HFFc6 (cell line): ENCODE measurements around the gene LSS. TPM values are rescaled to one million over a fixed set of nuclear protein-coding genes. Genes with fewer than 3 reads are reported as not detected.

Source experiments
- DNase-seq: peaks from one replicate; pipeline ENCODE4 v3.0.0-alpha.2; 2018
- H3K27ac Mint-ChIP-seq: 2 replicates; pipeline ENCODE4 v1.8.0; 2020; ENCODE audit warnings: mild to moderate bottlenecking, mixed read lengths
- H3K27me3 Mint-ChIP-seq: 2 replicates; pipeline ENCODE4 v1.8.0; 2021; ENCODE audit warnings: mild to moderate bottlenecking, moderate library complexity, mixed read lengths; ENCODE audit not compliant: insufficient read depth
- H3K36me3 Mint-ChIP-seq: 2 replicates; pipeline ENCODE4 v1.8.0; 2021; ENCODE audit warnings: low read depth, mixed read lengths
- H3K4me1 Mint-ChIP-seq: 2 replicates; pipeline ENCODE4 v1.8.0; 2020; ENCODE audit warnings: low read depth, mixed read lengths
- H3K4me3 Mint-ChIP-seq: 2 replicates; pipeline ENCODE4 v1.8.0; 2020; ENCODE audit warnings: mild to moderate bottlenecking, moderate library complexity, mixed read lengths
- H3K9me3 Mint-ChIP-seq: 2 replicates; pipeline ENCODE4 v1.8.0; 2020; ENCODE audit warnings: mild to moderate bottlenecking, mixed read lengths
- CTCF ChIP-seq: fragments of 200-600 bp; sonication (generic); IDR thresholded peaks from 2 replicates; pipeline ENCODE4 v1.5.0; 2021; ENCODE audit warnings: antibody characterized with exemption, mild to moderate bottlenecking
- total RNA-seq, 6 experiments: library from RNA; stranded (reverse); fragmentation: NEBNext Ultra II Directional; extraction: Animal tissue kit (Norgen Biotek cat#: 25700); gene quantifications; 2 replicates in 1 of 6; 3 replicates in 5 of 6; pipeline ENCODE4 v1.2.3, GENCODE V29; 2021

Gene LSS
- total RNA-seq, 6 experiments from 2014 or later = 47.9 to 61.3 (median 50.6) TPM

- H3K4me1 Mint-ChIP-seq = peaks cover 6% of the 10 kb centered on the region; the same call in 1 of the 2 replicates
- peaks cover 55% of the 10 kb centered on the region for H3K36me3 Mint-ChIP-seq
- peak overlapping the region; percentile 6; the same call in 1 of the 2 replicates for H3K27ac Mint-ChIP-seq
- no peak overlapping the region for H3K4me3 Mint-ChIP-seq
- H3K9me3 Mint-ChIP-seq = no peaks in the 10 kb centered on the region
- no peak for DNase-seq
- no peaks in the 10 kb centered on the region; the same call in 1 of the 2 replicates for H3K27me3 Mint-ChIP-seq
- no peak for TF ChIP-seq CTCF
Observed at GRCh38 chr21:46250146-46250725, 21.7 kb upstream of the LSS start.

- peaks cover 41% of the 10 kb centered on the region for H3K36me3 Mint-ChIP-seq
- DNase-seq = no peak
- peaks cover 6% of the 10 kb centered on the region; the same call in 1 of the 2 replicates for H3K4me1 Mint-ChIP-seq
- no peak overlapping the region for H3K4me3 Mint-ChIP-seq
- no peak overlapping the region for H3K27ac Mint-ChIP-seq
- no peaks in the 10 kb centered on the region; the same call in 1 of the 2 replicates for H3K27me3 Mint-ChIP-seq
- TF ChIP-seq CTCF = no peak
- H3K9me3 Mint-ChIP-seq = no peaks in the 10 kb centered on the region
Observed at GRCh38 chr21:46248827-46249226, 20.3 kb upstream of the LSS start.

GRCh38 chr21:46248422-46248782 lies 19.8 kb upstream of the LSS start:
- H3K4me1 Mint-ChIP-seq = peaks cover 6% of the 10 kb centered on the region; the same call in 1 of the 2 replicates
- no peaks in the 10 kb centered on the region for H3K9me3 Mint-ChIP-seq
- no peak for DNase-seq
- H3K27ac Mint-ChIP-seq = no peak overlapping the region
- no peak for TF ChIP-seq CTCF
- H3K27me3 Mint-ChIP-seq = no peaks in the 10 kb centered on the region; the same call in 1 of the 2 replicates
- H3K36me3 Mint-ChIP-seq = peaks cover 39% of the 10 kb centered on the region
- no peak overlapping the region for H3K4me3 Mint-ChIP-seq

GRCh38 chr21:46247699-46248421 lies 19.3 kb upstream of the LSS start:
- Mint-ChIP-seq H3K27ac (no peak overlapping the region), H3K36me3 (peaks cover 42% of the 10 kb centered on the region), H3K9me3 (no peaks in the 10 kb centered on the region), H3K4me3 (no peak overlapping the region), H3K4me1 (peaks cover 6% of the 10 kb centered on the region; the same call in 1 of the 2 replicates), H3K27me3 (peaks cover 3% of the 10 kb centered on the region; the same call in 1 of the 2 replicates)
- no peak for TF ChIP-seq CTCF
- no peak for DNase-seq

- H3K4me1 Mint-ChIP-seq = peaks cover 6% of the 10 kb centered on the region; the same call in 1 of the 2 replicates
- peak overlapping the region; percentile 42; the same call in 1 of the 2 replicates for H3K27ac Mint-ChIP-seq
- no peak; the same call in 1 of the 2 replicates for TF ChIP-seq CTCF
- no peak for DNase-seq
- peaks cover 3% of the 10 kb centered on the region; the same call in 1 of the 2 replicates for H3K27me3 Mint-ChIP-seq
- H3K36me3 Mint-ChIP-seq = peaks cover 41% of the 10 kb centered on the region
- no peak overlapping the region for H3K4me3 Mint-ChIP-seq
- H3K9me3 Mint-ChIP-seq = no peaks in the 10 kb centered on the region
Observed at GRCh38 chr21:46246345-46246744, 17.8 kb upstream of the LSS start.
